Measurements from ENCODE around the gene POLR2L. TPM values are rescaled to one million over a fixed set of nuclear protein-coding genes. Genes with fewer than 3 reads are reported as not detected.
A peak's percentile ranks its signal among the peaks of the same experiment; 100 is the strongest.

The POLR2L gene
- total RNA-seq, 1 experiment from 2014 or later: 139 TPM

DNA sequence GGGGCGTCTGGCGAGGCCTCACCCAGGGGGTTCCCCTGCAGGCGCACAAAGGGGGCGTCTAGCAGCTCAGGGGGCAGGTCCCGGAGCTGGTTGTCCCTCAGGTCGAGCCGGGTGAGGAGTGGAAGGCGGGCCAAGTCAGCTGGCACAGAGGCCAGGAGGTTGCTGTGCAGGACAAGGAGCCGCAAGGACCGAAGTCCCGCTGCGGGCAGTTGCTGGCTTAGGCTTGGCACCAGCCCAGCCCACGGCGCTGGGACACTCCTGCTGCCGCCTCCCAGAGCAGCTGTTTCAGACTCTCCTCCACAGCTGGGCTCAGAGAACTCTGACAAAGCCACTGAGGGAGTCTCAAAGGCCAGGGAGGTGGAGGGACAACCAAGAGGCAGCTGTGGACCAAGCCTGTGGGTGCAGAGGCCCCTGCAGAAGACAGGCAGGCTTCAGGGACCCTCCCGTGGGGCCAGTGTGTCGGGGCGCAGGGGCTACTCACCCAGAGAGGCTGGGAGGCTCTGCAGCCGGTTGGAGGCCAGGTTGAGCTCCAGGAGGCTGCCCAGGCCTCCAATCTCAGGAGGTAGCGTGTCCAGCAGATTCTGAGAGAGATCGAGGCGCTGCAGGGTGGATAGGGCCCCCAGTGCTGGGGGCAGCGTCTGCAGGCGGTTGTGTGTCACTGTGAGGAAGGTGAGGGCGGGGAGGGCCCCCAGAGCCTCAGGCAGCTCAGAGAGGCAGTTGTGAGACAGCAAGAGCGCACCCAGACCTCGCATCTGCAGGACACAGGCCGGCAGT lies 39.4 kb downstream of the POLR2L start:
- no peak for DNase-seq (ENCODE audit: low spot score)
- in situ Hi-C loops (cut with HindIII; ENCODE audit: low sequenced_read_pairs): no loop called here

DNA sequence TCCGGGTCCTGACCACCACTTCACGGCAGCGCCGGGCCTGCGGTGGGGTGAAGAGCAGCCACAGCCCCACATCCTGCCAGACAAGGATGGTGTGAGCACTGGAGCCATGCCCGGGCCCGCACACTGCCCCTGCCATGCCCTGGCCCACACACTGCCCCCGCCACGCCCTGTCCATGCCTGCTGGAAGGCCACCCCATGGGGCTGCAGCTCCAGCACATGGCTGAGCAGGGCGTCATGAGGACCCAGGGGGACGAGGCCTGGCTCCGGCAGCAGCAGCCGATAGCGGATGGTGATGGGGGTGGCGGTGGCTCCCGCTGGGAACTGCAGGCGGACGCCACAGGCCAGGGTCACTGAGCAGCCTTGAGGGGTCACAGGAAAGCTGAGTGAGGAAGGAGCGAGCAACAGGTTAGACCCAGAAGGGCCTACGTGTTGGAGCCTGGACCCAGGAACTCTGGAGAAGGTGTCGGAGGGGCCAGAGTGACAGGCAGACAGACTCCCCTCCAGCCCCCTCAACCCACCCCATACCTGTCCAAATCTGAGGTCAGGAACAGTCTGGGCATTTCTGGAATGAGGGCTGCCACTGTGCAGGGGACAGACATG lies 40.2 kb downstream of the POLR2L start:
- DNase-seq (ENCODE audit: low spot score): no peak
- in situ Hi-C loops (cut with HindIII; ENCODE audit: low sequenced_read_pairs): no loop called here

DNA sequence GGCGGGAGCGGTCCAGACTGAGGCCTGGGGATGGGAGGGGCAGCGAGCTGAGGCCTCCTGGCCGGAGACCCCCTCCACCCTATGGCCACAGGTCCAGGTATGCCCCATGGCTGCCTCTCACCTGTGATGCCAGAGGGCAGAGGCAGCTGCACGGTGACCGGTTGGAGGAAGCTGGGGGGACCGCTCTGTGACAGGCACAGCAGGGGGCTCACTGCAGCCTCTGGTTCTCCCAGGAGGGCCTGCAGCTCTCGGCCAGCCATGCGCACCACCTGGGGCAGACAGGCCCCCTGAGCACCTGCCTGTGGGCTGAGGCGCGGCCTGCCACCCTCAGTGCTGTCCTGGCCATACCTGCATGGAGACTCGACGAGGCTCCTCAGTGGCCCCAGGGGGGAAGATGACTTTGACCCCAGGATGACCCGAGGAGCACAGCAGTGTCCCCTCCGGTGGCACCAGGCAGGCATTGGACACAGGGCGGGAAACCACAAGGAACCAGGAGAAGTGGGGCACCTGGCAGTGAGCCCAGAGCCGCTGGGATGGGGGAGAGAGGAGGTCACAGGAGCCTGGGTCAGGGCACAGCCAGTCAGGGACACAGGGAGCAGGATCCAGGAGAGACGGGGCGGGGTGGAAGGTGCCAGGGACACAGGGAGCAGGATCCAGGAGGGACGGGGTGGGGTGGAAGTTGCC lies 41.1 kb downstream of the POLR2L start:
- no peak for DNase-seq (ENCODE audit: low spot score)
- in situ Hi-C loops (cut with HindIII; ENCODE audit: low sequenced_read_pairs): no loop called here

DNA sequence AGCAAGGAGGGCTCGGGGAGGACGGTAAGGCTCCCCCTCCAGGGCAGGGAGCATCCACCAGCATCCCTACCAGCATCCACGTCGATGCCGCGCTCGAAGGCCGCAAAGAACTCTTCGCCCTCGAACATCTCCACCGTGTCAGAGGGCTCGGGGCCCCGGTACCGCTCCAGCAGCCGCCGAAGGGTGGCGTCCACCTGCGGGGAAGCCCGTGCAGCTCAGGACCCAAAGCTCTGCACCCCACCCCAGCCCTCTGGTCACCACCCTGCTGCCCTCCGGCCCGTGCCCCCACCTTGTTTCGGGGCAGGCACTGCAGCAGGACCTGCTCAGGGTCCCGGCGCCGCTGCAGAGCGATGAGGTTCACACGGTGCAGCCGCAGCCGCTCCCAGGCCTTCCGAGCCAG lies 41.9 kb downstream of the POLR2L start:
- in situ Hi-C loops (cut with HindIII; ENCODE audit: low sequenced_read_pairs): no loop called here
- no peak for DNase-seq (ENCODE audit: low spot score)

DNA sequence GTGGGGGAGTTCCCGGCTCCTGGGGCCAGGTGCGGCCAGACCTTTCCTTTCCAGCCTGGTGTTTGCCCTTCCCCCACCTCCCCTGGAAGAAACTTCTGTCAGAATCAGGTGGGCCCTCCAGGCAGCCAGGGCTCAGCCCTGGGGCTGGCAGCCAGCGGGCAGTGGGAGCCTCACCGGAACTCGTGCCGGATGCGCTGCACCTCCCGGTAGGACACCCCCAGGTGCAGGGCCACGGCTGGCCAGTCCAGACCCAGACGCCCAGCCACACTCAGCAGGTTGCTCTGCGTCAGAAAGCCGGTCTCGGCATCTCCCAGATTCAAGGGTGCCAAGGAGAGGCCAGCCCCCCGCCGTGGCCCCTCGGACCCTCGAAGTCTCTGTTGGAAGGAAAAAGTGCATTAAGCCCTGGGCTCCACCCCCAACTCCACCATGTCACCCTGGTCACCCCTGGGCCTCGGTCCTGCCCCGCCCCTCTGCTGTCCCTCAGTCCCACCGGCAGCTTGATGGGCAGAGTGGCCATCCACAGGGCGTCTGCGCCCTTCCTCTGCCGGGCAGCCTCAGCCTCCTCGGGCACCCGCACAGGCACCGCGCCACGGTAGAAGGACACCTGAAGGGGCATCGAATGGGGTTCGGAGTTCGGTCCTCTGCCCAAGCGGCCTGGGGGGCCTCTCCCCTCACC lies 42.5 kb downstream of the POLR2L start:
- in situ Hi-C loops (cut with HindIII; ENCODE audit: low sequenced_read_pairs): no loop called here

DNA sequence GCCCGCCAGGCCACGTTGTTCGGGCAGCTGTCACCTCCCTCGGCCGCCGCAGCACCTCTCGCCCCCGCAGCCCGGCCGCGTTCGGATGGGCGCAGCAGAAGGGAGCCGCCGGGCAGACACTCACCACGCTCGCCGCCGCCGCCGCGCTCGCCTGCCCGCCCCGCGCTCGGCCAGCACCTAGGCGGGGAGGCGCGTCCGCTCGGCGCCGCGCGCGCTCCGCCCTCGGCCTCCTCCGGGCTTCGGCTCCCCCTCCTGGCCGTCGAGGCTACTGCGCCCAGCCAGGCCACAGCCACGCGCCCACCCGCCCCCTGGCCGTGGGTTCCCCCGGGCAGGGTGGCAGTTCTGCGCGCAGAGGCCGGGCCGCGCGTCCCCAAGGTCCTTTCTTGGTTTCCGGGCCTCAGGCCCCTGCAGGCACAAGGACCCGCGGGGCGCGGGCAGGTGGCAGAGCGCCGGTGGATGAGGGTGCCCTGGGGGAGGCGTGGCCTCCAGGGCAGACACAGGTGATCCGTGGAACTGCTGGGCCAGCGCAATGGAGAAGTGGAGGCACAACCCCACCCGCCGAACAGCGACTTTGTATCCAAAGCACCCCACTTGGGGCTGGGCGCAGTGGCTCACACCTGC lies 44.1 kb downstream of the POLR2L start, which contains the start of gene SLC25A22:
TSS of gene SLC25A22 (minus strand) at position 189 of the 621 bp plus-strand sequence. CDS start 3,275 bp downstream, outside the sequence.
- peak; percentile 79 for DNase-seq (ENCODE audit: low spot score)
- in situ Hi-C loops (cut with HindIII; ENCODE audit: low sequenced_read_pairs): no loop called here

More for the DNA sequence above, 42.5 kb downstream of the POLR2L start:
- DNase-seq (ENCODE audit: low spot score): no peak

DNA sequence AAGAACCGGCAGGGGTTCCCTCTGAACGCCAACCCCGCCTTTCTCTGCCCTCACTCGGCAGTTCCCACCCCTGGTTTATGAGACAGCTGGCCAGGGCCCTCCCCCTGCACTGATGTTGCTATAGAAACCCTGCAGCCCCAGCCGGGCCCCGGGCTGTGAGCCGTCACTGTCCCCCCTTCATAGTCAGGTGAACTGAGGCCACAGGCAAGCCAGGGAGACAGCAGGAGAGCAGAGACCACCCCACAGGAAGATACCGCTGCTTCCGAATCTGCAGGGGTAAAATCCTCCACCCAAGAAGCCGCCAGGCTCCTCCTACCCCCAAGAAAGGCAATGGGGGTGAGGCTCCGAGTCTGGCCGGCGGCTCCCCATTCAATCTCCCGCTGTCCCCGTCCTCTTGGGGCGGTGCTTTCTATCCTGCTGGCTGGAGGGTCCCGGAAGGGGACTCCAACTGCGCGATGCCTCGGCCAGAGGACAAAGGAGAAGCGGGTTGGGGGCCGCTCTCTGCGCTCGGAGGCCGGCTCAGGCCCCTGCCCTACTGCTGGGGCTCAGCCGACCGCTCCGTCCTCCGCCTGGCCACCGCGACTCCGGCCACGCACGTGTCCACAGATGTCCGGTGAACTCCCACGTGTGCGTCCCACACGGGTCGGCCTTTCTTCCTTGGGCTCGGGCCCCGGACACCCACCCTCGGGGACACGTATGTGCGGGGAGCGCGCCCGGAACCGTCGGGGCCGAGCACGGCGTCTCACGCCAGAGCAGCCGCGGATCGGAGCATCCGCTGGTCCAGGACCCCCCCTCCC lies 44.8 kb downstream of the POLR2L start:
- DNase-seq (ENCODE audit: low spot score): peak; percentile 75
- in situ Hi-C loops (cut with HindIII; ENCODE audit: low sequenced_read_pairs): no loop called here

DNA sequence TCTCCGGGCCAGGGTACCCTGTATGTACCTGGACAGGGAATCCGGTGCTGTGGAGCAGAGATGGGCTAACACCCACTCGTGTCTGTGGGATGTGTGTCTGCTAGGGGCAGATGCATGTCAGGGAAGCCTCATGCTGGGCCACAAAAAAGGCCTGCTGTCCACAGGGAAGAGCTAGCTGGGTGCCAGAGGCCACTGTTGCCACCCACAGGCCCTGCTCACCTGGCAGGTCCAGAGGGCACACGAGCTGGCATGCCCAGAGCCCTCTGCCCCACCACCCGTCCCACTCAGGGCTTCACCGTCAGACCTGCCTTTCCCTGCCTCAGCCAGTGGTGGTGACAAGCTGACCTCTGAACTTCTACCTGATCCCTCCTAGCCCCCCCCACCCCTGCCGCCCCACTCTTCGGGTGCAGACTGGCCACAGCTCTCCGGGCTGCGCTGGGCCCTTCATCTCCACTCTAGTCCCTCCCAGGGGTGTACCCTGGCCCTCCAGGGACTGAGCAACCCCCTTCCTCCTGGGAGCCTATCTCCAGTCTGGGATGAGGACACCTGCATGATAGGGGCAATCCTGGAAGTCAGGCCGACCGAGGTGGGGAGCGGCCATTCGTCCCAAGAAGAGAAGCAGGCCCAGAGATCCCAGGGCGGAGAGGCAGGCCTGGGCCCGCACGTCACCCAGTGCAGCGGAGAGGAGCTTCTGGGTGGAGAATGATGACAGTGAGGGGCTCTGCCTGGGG lies 45.6 kb downstream of the POLR2L start:
- in situ Hi-C loops (cut with HindIII; ENCODE audit: low sequenced_read_pairs): no loop called here

DNA sequence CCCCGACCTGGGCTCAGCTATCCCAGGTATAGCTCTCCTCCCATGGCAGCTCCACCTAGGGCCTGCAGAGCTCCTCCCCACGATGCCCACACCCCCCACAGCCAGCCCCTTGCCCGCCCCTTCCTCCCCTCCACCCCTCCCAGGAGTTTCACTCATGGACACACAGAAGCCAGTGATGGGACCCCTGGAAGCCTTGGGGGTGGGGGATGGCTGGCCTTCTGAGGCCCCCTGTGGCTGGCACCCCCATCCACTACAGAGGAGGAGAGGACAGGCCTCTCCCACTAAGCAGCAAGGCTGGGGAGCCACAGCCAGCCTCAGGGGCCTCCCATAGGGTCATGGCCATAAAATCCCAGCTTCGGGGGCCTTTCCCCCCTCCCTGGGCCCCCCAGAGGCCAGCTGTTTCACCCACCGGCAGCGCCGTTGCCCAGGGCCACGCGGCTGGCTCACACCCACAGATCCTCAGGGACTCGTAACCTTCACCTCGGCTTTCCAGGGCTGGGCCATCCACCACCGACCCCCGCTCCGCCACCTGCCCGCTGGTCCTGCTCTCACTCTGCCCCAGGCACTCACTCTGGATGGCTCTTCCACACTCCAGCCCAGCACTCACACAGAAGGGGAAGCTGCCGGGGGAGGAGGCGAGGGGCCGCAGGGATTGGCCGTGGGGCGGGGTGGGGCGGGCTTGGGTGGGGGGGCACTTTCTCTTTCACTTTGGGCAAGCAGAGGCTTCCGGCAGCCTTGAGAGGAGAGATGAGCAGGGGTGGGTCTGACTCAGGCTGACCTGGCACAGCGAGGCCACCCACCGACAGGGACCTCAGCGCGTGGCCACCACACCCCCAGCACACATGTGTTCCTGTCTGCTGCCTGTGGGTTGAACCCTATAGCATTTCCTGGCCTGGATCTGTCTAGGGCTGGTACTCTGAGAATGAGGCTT lies 46.4 kb downstream of the POLR2L start:
- DNase-seq (ENCODE audit: low spot score): no peak
- in situ Hi-C loops (cut with HindIII; ENCODE audit: low sequenced_read_pairs): no loop called here

More for the DNA sequence above, 45.6 kb downstream of the POLR2L start:
- no peak for DNase-seq (ENCODE audit: low spot score)

DNA sequence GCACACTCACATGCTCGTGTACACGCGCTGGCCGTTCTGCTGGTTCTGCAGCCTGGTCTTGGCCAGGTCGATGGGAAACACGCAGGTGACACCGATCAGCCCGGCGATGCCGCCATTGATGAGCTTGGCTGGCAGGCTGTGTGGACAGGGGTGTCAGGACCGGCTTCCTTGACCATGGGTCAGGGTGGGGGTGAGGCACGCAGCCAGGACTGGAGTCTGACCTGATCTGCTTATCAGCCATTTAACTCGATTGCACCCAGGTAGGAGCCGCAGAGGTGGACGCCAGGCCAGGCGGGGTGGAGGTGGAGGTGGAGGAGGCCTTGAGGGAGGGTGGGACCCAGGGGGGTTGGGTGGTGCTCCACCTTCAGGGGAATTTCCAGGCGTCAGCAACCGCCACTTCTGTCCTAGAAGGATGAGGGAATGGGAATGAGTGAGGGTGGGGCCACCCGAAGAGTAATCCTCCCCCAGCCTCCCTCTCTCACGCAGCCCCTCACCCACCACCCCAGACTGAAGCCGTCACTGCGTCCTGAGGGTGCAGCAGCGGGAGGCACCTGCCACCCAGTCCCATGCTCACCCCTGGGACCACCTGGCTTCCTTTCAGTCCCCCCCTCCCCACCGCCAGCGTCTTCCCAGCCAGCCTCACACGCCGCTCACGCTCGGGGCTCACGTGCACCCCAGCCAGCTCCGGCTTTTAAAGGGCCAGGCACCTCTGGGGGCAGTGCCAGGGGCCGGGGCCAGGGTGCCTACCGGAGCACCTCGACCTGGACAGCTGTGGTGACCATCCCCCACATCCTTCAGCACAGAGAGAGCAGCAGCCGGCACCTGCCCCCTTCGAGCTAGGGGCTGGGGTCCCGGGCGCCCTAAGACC lies 47.3 kb downstream of the POLR2L start:
- in situ Hi-C loops (cut with HindIII; ENCODE audit: low sequenced_read_pairs): no loop called here
- peak; percentile 67 for DNase-seq (ENCODE audit: low spot score)

DNA sequence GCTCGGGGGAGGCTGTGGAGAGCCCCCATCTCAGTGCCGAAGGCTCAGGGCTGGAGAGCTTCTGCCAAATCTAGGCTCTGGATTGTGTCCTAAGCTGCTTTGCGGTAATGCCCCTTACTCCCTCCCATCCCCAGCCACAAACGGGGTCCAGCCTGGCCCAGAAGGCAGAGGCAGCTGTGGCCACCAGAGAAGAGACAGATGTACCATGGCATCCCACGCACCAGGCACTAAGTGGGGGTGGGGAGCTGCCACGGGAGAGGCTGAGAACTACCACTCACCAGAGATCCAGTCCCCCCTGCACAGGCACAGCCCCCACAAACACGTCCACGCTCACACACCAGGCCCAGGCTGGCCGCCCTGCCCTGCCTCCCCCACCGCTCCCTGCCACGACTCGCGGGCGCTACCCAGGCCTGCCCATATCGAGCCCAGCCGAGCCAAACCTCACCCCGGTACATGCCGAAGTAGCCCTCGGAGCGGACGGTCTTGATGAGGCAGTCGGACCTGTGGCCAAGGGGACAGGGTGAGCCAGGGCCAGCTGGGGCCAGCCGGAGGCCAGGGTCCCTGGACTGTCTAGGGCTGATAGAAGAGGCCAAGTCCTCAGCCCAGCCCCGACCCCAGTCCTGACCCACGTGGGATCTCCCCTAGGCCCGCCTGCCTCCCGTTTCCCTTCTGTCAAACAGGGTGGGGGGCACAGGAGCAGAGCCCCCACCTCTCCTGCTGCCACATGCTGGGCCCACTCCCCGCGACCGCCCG lies 48.1 kb downstream of the POLR2L start:
- no peak for DNase-seq (ENCODE audit: low spot score)

DNA sequence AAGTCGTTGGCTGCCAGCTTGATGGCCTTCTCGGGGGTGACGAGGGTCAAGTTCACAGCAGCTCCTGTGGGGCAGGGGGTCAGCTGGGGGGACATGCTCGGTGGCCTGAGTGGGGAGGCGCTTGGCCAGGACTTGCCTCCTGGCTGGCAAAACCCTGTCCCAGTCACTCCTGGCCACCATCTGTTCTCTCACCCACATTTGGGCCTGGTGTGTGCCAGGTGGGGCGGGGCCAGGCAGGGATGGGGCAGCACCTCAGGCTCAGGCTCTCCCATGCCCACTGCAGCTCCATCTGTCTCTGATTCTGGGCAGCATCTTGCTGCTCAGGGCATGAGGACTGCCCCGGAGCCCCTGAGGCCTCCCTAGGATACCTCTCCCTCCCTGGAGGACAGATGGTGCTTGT lies 48.8 kb downstream of the POLR2L start:
- peak; percentile 97 for DNase-seq (ENCODE audit: low spot score)
- in situ Hi-C loops (cut with HindIII; ENCODE audit: low sequenced_read_pairs): no loop called here

More for the DNA sequence above, 48.1 kb downstream of the POLR2L start:
- in situ Hi-C loops (cut with HindIII; ENCODE audit: low sequenced_read_pairs): no loop called here

DNA sequence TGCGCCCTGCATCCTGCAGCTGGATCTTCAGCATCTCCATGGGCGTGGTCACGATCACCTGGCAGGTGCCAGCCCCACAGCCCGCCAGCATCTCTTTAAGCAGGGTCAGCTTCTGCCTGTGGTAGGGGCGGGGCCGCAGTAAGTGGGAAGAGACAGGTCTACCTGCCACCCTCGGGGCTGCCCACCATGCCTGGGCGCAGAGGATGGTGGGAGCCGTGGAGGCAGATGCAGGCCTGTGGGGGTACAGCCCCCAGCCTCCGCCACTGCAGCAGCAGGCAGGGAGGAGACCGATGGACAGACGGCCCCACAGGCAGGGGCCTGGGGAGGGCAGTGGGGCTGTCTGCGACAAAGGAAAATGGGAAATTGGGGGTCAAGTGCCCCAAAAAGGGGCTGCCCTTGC lies 49.5 kb downstream of the POLR2L start:
- in situ Hi-C loops (cut with HindIII; ENCODE audit: low sequenced_read_pairs): no loop called here
- no peak for DNase-seq (ENCODE audit: low spot score)

DNA sequence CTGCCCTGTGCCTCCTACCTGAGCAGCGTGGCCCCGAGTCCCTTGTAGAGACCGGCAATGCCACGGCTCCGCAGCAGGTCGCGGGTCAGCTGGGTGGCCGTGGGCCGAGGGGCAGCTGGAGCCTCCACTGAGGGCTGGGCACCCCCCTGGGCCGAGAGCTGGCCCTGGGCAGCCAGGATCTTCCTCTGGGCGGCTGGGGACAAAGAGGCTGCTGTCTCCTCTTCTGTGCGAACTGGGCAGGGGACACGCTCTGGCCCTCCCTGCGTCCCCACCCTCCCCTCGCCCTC lies 49.9 kb downstream of the POLR2L start:
- no peak for DNase-seq (ENCODE audit: low spot score)
- in situ Hi-C loops (cut with HindIII; ENCODE audit: low sequenced_read_pairs): no loop called here

DNA sequence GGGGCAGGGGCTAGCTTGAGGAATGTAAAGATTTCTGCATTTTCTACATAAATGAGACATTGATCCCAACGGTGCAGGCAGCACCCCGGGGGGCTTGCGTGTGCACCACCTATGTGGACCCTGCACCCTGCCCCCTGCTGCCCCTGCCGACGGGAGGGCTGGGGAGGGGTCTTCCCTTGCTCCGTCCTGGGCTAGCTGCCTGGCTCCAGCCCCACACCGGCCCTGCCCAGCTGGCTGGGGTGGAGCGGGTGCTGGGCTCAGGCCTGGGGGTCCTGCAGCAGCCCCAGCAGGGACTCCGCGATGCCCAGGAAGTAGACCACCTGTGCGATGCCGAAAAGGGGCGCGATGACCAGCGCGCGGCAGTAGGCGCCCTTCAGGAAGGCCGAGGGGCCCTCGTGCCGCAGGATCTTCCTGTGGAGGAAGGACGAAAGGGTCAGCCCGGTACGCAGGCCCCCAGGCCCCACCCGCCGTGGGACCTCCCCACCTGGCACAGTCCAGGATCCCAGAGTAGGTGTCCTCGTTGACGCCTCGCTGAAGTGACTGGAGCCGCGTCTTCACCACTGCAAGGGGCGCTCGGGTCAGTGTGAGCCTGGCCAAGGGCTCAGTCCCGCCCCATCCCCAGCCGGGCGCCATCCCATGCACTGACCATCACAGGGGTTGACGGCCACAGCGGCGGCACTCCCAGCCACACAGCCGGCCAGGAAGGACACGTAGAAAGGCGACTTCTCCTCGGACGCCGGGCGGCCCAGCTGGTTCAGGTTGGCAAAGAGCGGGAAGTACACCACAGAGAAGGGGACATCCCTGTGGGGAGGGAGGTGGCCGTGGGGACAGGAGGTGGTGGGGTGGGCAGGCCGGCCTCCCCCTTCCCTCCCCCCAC lies 50.4 kb downstream of the POLR2L start:
- in situ Hi-C loops (cut with HindIII; ENCODE audit: low sequenced_read_pairs): no loop called here
- DNase-seq (ENCODE audit: low spot score): no peak
